ENCODE results near the gene CHCHD6.

- TF ChIP-seq CTCF (IDR thresholded peaks at IDR 0.05) (no peak), POLR2A (IDR thresholded peaks at IDR 0.05) (no peak)
Observed at GRCh38 chr3:126859415-126860246, 155.6 kb downstream of the CHCHD6 start.
